H9 (cell line): Measurements from ENCODE around the gene PRKACA. TPM values are rescaled to one million over a fixed set of nuclear protein-coding genes. Genes with fewer than 3 reads are reported as not detected.

Experiments
- DNase-seq: peaks from one replicate; pipeline ENCODE4 v3.0.0-alpha.2; 2017
- H2AFZ ChIP-seq: one replicate; pipeline ENCODE4 v1.6.1; 2013; ENCODE audit warnings: mild to moderate bottlenecking, low read length, control low read depth, moderate library complexity
- H2AK5ac ChIP-seq: 2 replicates; pipeline ENCODE4 v1.6.1; 2013; ENCODE audit warnings: low read length, control low read depth, mixed read lengths; ENCODE audit not compliant: insufficient read length
- H2BK120ac ChIP-seq: one replicate; pipeline ENCODE4 v1.6.1; 2013; ENCODE audit warnings: low read depth, mild to moderate bottlenecking, low read length, control low read depth, inconsistent platforms; ENCODE audit not compliant: poor library complexity, severe bottlenecking
- H2BK12ac ChIP-seq: 2 replicates; pipeline ENCODE4 v1.6.1; 2013; ENCODE audit warnings: low read length, control low read depth, mixed read lengths, low read depth; ENCODE audit not compliant: insufficient read length
- H2BK15ac ChIP-seq: 2 replicates; pipeline ENCODE4 v1.6.1; 2013; ENCODE audit warnings: low read depth, low read length, control low read depth
- H2BK20ac ChIP-seq: one replicate; pipeline ENCODE4 v1.6.1; 2013; ENCODE audit warnings: low read depth, mild to moderate bottlenecking, low read length, control low read depth, inconsistent platforms; ENCODE audit not compliant: poor library complexity, severe bottlenecking
- H2BK5ac ChIP-seq: 2 replicates; pipeline ENCODE4 v1.6.1; 2013; ENCODE audit warnings: low read length, control low read depth, mixed read lengths; ENCODE audit not compliant: insufficient read length
- H3K14ac ChIP-seq: 2 replicates; pipeline ENCODE4 v1.6.1; 2013; ENCODE audit warnings: low read length, control low read depth; ENCODE audit not compliant: insufficient read depth
- H3K18ac ChIP-seq: 2 replicates; pipeline ENCODE4 v1.6.1; 2013; ENCODE audit warnings: low read depth, mild to moderate bottlenecking, mixed read lengths, low read length, control low read depth; ENCODE audit not compliant: insufficient read length
- H3K23ac ChIP-seq: 2 replicates; pipeline ENCODE4 v1.6.1; 2013; ENCODE audit warnings: low read length, control low read depth, mixed read lengths, low read depth; ENCODE audit not compliant: insufficient read length
- H3K23me2 ChIP-seq: 2 replicates; pipeline ENCODE4 v1.6.1; 2013; ENCODE audit warnings: low read depth, mild to moderate bottlenecking, mixed read lengths, low read length, control low read depth; ENCODE audit not compliant: insufficient read length, poor library complexity, severe bottlenecking
- H3K27ac ChIP-seq: 2 replicates; pipeline ENCODE4 v1.5.1; 2013; ENCODE audit warnings: low read length, control low read depth, mixed read lengths, low read depth; ENCODE audit not compliant: insufficient read length
- H3K27me3 ChIP-seq: 2 replicates; pipeline ENCODE4 v1.6.1; 2013; ENCODE audit warnings: low read length, control low read depth, inconsistent platforms; ENCODE audit not compliant: insufficient read depth
- H3K4ac ChIP-seq: 2 replicates; pipeline ENCODE4 v1.6.1; 2013; ENCODE audit warnings: low read depth, mild to moderate bottlenecking, control low read depth, inconsistent platforms, low read length, moderate library complexity
- H3K4me1 ChIP-seq: 2 replicates; pipeline ENCODE4 v1.6.1; 2013; ENCODE audit warnings: low read length, control low read depth, inconsistent platforms; ENCODE audit not compliant: insufficient read depth
- H3K4me2 ChIP-seq: 2 replicates; pipeline ENCODE4 v1.6.1; 2013; ENCODE audit warnings: low read length, control low read depth, mixed read lengths; ENCODE audit not compliant: insufficient read length, insufficient read depth
- H3K56ac ChIP-seq: 2 replicates; pipeline ENCODE4 v1.6.1; 2013; ENCODE audit warnings: low read depth, mild to moderate bottlenecking, mixed read lengths, low read length, control low read depth; ENCODE audit not compliant: insufficient read length
- H3K79me1 ChIP-seq: 2 replicates; pipeline ENCODE4 v1.6.1; 2013; ENCODE audit warnings: low read depth, mild to moderate bottlenecking, moderate library complexity, low read length, control low read depth, inconsistent platforms; ENCODE audit not compliant: insufficient read depth, poor library complexity, severe bottlenecking
- H3K79me2 ChIP-seq: 2 replicates; pipeline ENCODE4 v1.6.1; 2013; ENCODE audit warnings: low read length, control low read depth, inconsistent platforms; ENCODE audit not compliant: insufficient read depth
- H3K9ac ChIP-seq: 2 replicates; pipeline ENCODE4 v1.6.1; 2013; ENCODE audit warnings: low read length, control low read depth, mixed read lengths; ENCODE audit not compliant: insufficient read length; ENCODE audit errors: extremely low read depth
- H3K9me3 ChIP-seq: one replicate; pipeline ENCODE4 v1.6.1; 2013; ENCODE audit warnings: low read depth, low read length, inconsistent platforms; ENCODE audit not compliant: control insufficient read depth
- H3T11ph ChIP-seq: one replicate; pipeline ENCODE4 v1.6.1; 2013; ENCODE audit warnings: mild to moderate bottlenecking, low read length, control low read depth, inconsistent platforms
- H4K20me1 ChIP-seq: one replicate; pipeline ENCODE4 v1.6.1; 2013; ENCODE audit not compliant: control insufficient read depth, insufficient read length, insufficient read depth
- H4K5ac ChIP-seq: 2 replicates; pipeline ENCODE4 v1.6.1; 2013; ENCODE audit warnings: low read depth, mild to moderate bottlenecking, mixed read lengths, low read length, control low read depth; ENCODE audit not compliant: insufficient read length
- H4K8ac ChIP-seq: replicated peaks from 2 replicates; pipeline ENCODE4 v1.6.1; 2013; ENCODE audit warnings: low read length, control low read depth, mixed read lengths, low read depth; ENCODE audit not compliant: insufficient read length
- H4K91ac ChIP-seq: 2 replicates; pipeline ENCODE4 v1.6.1; 2013; ENCODE audit warnings: low read depth, mild to moderate bottlenecking, moderate library complexity, mixed read lengths, low read length, control low read depth; ENCODE audit not compliant: insufficient read length
- H3K27ac Mint-ChIP-seq, 3 experiments: 2 replicates in 2 of 3; 3 replicates in 1 of 3; pipeline ENCODE4 v1.8.0; 2020 to 2021; ENCODE audit warnings: mixed read lengths in 3 of 3, mild to moderate bottlenecking in 1 of 3, moderate library complexity in 1 of 3
- H3K27me3 Mint-ChIP-seq: 2 replicates; pipeline ENCODE4 v1.8.0; 2021; ENCODE audit warnings: low read depth, mild to moderate bottlenecking, moderate library complexity, mixed read lengths
- H3K36me3 Mint-ChIP-seq, 3 experiments: 2 replicates in 2 of 3; 3 replicates in 1 of 3; pipeline ENCODE4 v1.8.0; 2020 to 2021; ENCODE audit warnings: low read depth in 3 of 3, mixed read lengths in 3 of 3; ENCODE audit not compliant: insufficient read depth in 1 of 3
- H3K4me1 Mint-ChIP-seq, 2 experiments: 2 replicates each; pipeline ENCODE4 v1.8.0; 2020; ENCODE audit warnings: mixed read lengths in 2 of 2
- H3K4me3 Mint-ChIP-seq, 2 experiments: 2 replicates in 1 of 2; 3 replicates in 1 of 2; pipeline ENCODE4 v1.8.0; 2020 to 2021; ENCODE audit warnings: mild to moderate bottlenecking in 2 of 2, mixed read lengths in 2 of 2, moderate library complexity in 1 of 2
- H3K9me3 Mint-ChIP-seq, 2 experiments: 2 replicates in 1 of 2; 3 replicates in 1 of 2; pipeline ENCODE4 v1.8.0; 2020; ENCODE audit warnings: mild to moderate bottlenecking in 2 of 2, mixed read lengths in 2 of 2, moderate library complexity in 1 of 2
- CTCF ChIP-seq: fragments of 200-600 bp; sonication (generic); conservative IDR thresholded peaks from 3 replicates; pipeline ENCODE4 v1.8.0; 2021; ENCODE audit warnings: antibody characterized with exemption, mild to moderate bottlenecking
- WGBS: extraction: QIAGEN DNeasy Blood & Tissue Kit; methylation state at CpG from one replicate; pipeline ENCODE4 v1.1.7; 2013; ENCODE audit warnings: missing lambda C conversion rate, low lambda C conversion rate, mixed read lengths; ENCODE audit not compliant: insufficient read length; ENCODE audit errors: extremely low coverage; 5-methylcytosine and 5-hydroxymethylcytosine counted together
- total RNA-seq: library from RNA; stranded (reverse); gene quantifications from 2 replicates; pipeline ENCODE4 v1.2.1, GENCODE V29; 2021

The PRKACA gene
- total RNA-seq, 1 experiment from 2014 or later: 51.8 TPM

DNA sequence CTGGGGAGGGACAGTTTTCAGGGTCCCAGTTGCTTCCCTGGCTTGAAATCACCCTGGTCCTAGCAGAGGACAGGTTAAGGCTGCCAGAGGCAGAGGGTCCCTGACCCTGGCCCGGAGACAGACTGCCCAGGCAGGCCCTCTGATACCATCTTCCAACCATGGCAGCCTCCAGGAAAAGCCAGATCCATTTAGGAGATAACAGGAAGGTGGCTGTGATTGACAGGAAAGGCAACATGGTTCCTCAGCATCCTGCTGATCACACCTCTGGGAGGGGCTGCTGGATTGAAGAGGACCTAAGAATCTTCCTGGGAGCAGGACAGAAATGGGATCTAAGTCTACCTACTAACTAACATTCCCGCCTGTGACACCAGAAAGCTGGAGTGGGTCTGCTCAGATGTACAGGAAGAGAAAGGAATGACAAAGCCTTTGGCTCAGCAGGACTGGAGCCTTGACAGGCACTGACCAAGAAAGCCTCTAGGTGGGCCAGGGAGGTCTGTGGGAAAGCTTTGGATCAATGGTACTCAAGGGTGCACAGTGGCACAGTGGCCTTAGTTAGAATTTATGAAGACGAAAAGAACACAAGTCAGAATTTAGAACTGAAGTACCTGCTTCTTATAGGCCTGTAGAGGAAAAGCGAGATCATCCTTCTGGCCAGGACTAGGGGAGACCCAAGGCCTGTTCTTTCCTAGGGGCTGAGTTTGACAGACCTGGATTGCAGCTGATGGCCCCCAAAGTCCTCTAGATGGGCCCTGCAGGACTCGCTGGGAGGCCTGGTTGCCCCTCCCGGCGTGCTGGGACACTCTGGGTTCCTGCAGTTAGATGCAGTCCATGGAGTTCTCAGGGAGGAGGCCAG is 2.3 kb upstream of the PRKACA start:
- Histone ChIP-seq H3K18ac (no peak overlapping the region), H2AFZ (no peak overlapping the region), H3K56ac (no peak overlapping the region), H3K79me2 (peaks cover 2% of the 10 kb centered on the region; the same call in 1 of the 2 replicates), H4K20me1 (no peaks in the 10 kb centered on the region), H3K9ac (no peak overlapping the region), H3K23ac (no peak overlapping the region), H2AK5ac (no peak overlapping the region), H3K4me1 (peaks cover 2% of the 10 kb centered on the region; the same call in 1 of the 2 replicates), H3K4ac (no peak overlapping the region), H2BK15ac (no peak overlapping the region), H3K27ac (no peak overlapping the region), H3K14ac (no peak overlapping the region), H4K5ac (no peak overlapping the region), H3T11ph (no peak overlapping the region), H2BK5ac (no peak overlapping the region), H2BK12ac (no peak overlapping the region), H4K91ac (no peak overlapping the region), H3K79me1 (no peaks in the 10 kb centered on the region), H3K23me2 (peaks cover 16% of the 10 kb centered on the region), H2BK20ac (no peak overlapping the region), H3K4me2 (no peak overlapping the region), H3K27me3 (no peaks in the 10 kb centered on the region; the same call in 1 of the 2 replicates), H4K8ac (no peak overlapping the region), H2BK120ac (no peak overlapping the region), H3K9me3 (no peaks in the 10 kb centered on the region)
- no peak for TF ChIP-seq CTCF
- DNase-seq: no peak
- Mint-ChIP-seq H3K27me3 (peaks cover 2% of the 10 kb centered on the region; the same call in 1 of the 2 replicates), H3K4me3 (no peak overlapping the region; a peak in 1 of 5 replicates), H3K27ac (peak overlapping the region in 1 of 3 experiments; percentile 47; a peak in 2 of 7 replicates), H3K4me1 (peaks cover 18 to 21% of the 10 kb centered on the region in 2 experiments), H3K9me3 (no peaks in the 10 kb centered on the region), H3K36me3 (peaks cover 19 to 39% (median 31%) of the 10 kb centered on the region in 3 experiments)
- WGBS: no CpG with 5 or more reads among the region's 7 CpGs
